Mucosa of rectum (tissue), 2 donors: Measurements from ENCODE around the gene BEST4.
A peak's percentile ranks its signal among the peaks of the same experiment; 100 is the strongest.

ENCODE experiments used
- H3K27ac ChIP-seq, 2 donors: one replicate each; pipeline ENCODE4 v1.7.0; 2013; ENCODE audit warnings: inconsistent platforms in 2 of 2, low read depth in 2 of 2, low read length in 2 of 2
- H3K27me3 ChIP-seq, 2 donors: one replicate each; pipeline ENCODE4 v1.7.0; 2013; ENCODE audit warnings: low read length in 2 of 2; ENCODE audit not compliant: control insufficient read depth in 2 of 2, insufficient read depth in 2 of 2
- H3K36me3 ChIP-seq, 2 donors: one replicate each; pipeline ENCODE4 v1.7.0; 2013; ENCODE audit warnings: low read length in 2 of 2; ENCODE audit not compliant: control insufficient read depth in 2 of 2, insufficient read depth in 2 of 2
- H3K4me1 ChIP-seq, 2 donors: one replicate each; pipeline ENCODE4 v1.7.0; 2013; ENCODE audit warnings: low read length in 2 of 2, mild to moderate bottlenecking in 1 of 2; ENCODE audit not compliant: control insufficient read depth in 2 of 2, insufficient read depth in 2 of 2
- H3K4me3 ChIP-seq, 2 donors: one replicate each; pipeline ENCODE4 v1.7.0; 2013; ENCODE audit warnings: low read length in 2 of 2
- H3K9ac ChIP-seq, 2 donors: one replicate each; pipeline ENCODE4 v1.7.0; 2013; ENCODE audit warnings: low read length in 2 of 2, low read depth in 1 of 2, mild to moderate bottlenecking in 1 of 2
- H3K9me3 ChIP-seq, 2 donors: one replicate each; pipeline ENCODE4 v1.7.0; 2013; ENCODE audit warnings: low read length in 2 of 2; ENCODE audit not compliant: control insufficient read depth in 2 of 2
- donor health status: healthy.
- donor health status: Normal muscosa, but diverticular disease.

Gene BEST4

GRCh38 chr1:44788120-44788860, at the start of gene BEST4:
Gene BEST4 (minus strand): TSS chr1:44788170. CDS start chr1:44787705, 465 bp downstream.
- Histone ChIP-seq H3K27me3 (no peaks in the 10 kb centered on the region), H3K9me3 (no peaks in the 10 kb centered on the region), H3K36me3 (no peaks in the 10 kb centered on the region), H3K4me1 (peaks cover 21 to 25% of the 10 kb centered on the region in 2 donors), H3K4me3 (no peak within 1 kb of the TSS), H3K9ac (no peak within 1 kb of the TSS), H3K27ac (no peak within 1 kb of the TSS)

- Histone ChIP-seq H3K9ac (no peak overlapping the region), H3K27ac (no peak overlapping the region), H3K4me1 (no peaks in the 10 kb centered on the region), H3K4me3 (peak overlapping the region in 1 of 2 donors; percentile 35), H3K27me3 (no peaks in the 10 kb centered on the region), H3K36me3 (no peaks in the 10 kb centered on the region), H3K9me3 (no peaks in the 10 kb centered on the region)
Observed at GRCh38 chr1:44835738-44836675, 48.0 kb upstream of the BEST4 start.

GRCh38 chr1:44834328-44834727, 46.4 kb upstream of the BEST4 start:
- Histone ChIP-seq H3K9me3 (no peaks in the 10 kb centered on the region), H3K36me3 (no peaks in the 10 kb centered on the region), H3K9ac (no peak overlapping the region), H3K27me3 (no peaks in the 10 kb centered on the region), H3K4me1 (no peaks in the 10 kb centered on the region), H3K4me3 (no peak overlapping the region), H3K27ac (no peak overlapping the region)

GRCh38 chr1:44832056-44832705, 44.2 kb upstream of the BEST4 start:
- no peaks in the 10 kb centered on the region for H3K27me3 ChIP-seq
- no peak overlapping the region for H3K4me3 ChIP-seq
- no peak overlapping the region for H3K9ac ChIP-seq
- no peaks in the 10 kb centered on the region for H3K4me1 ChIP-seq
- H3K27ac ChIP-seq = no peak overlapping the region
- H3K9me3 ChIP-seq = no peaks in the 10 kb centered on the region
- no peaks in the 10 kb centered on the region for H3K36me3 ChIP-seq

- Histone ChIP-seq H3K9me3 (no peaks in the 10 kb centered on the region), H3K27ac (no peak overlapping the region), H3K4me1 (no peaks in the 10 kb centered on the region), H3K27me3 (no peaks in the 10 kb centered on the region), H3K36me3 (no peaks in the 10 kb centered on the region), H3K9ac (no peak overlapping the region), H3K4me3 (no peak overlapping the region)
Observed at GRCh38 chr1:44831516-44831915, 43.5 kb upstream of the BEST4 start.

- Histone ChIP-seq H3K27ac (no peak overlapping the region), H3K9me3 (no peaks in the 10 kb centered on the region)
Observed at GRCh38 chr1:44830900-44831304, 42.9 kb upstream of the BEST4 start.

GRCh38 chr1:44829506-44830384, 41.8 kb upstream of the BEST4 start:
- H3K27me3 ChIP-seq = no peaks in the 10 kb centered on the region
- H3K27ac ChIP-seq = no peak overlapping the region
- no peaks in the 10 kb centered on the region for H3K36me3 ChIP-seq
- no peaks in the 10 kb centered on the region for H3K4me1 ChIP-seq
- H3K4me3 ChIP-seq = no peak overlapping the region
- no peaks in the 10 kb centered on the region for H3K9me3 ChIP-seq
- H3K9ac ChIP-seq = no peak overlapping the region

More at GRCh38 chr1:44830900-44831304, 42.9 kb upstream of the BEST4 start:
- no peaks in the 10 kb centered on the region for H3K27me3 ChIP-seq
- no peak overlapping the region for H3K4me3 ChIP-seq
- H3K36me3 ChIP-seq = no peaks in the 10 kb centered on the region
- H3K4me1 ChIP-seq = no peaks in the 10 kb centered on the region
- H3K9ac ChIP-seq = no peak overlapping the region

- H3K4me3 ChIP-seq = no peak overlapping the region
- no peaks in the 10 kb centered on the region for H3K9me3 ChIP-seq
- H3K27me3 ChIP-seq = no peaks in the 10 kb centered on the region
Observed at GRCh38 chr1:44828841-44829440, 41.0 kb upstream of the BEST4 start.

GRCh38 chr1:44828003-44828651, 40.2 kb upstream of the BEST4 start:
- Histone ChIP-seq H3K4me1 (no peaks in the 10 kb centered on the region), H3K4me3 (no peak overlapping the region), H3K36me3 (no peaks in the 10 kb centered on the region), H3K27ac (no peak overlapping the region), H3K9me3 (no peaks in the 10 kb centered on the region), H3K9ac (no peak overlapping the region), H3K27me3 (no peaks in the 10 kb centered on the region)

More at GRCh38 chr1:44828841-44829440, 41.0 kb upstream of the BEST4 start:
- H3K27ac ChIP-seq = no peak overlapping the region
- no peaks in the 10 kb centered on the region for H3K36me3 ChIP-seq
- H3K4me1 ChIP-seq = no peaks in the 10 kb centered on the region
- no peak overlapping the region for H3K9ac ChIP-seq
